DMS 273 (cell line): Measurements from ENCODE around the gene RCCD1.
A peak's percentile ranks its signal among the peaks of the same experiment; 100 is the strongest.
"Not testable (repeated sequence)": the region's sequence is repeated elsewhere in the genome, so short reads cannot be mapped to it uniquely, and the experiment has no call there.

Experiments
- DNase-seq: peaks from one replicate; lab custom pipeline; 2025; ENCODE audit not compliant: unreplicated experiment; lab: John Stamatoyannopoulos, UW

RCCD1 gene

GRCh38 chr15:90954712-90955623 is at the start of gene RCCD1:
Gene RCCD1 (plus strand): TSS chr15:90954884. CDS start chr15:90956735, 1,851 bp downstream.
- peak; percentile 95 for DNase-seq

DNA sequence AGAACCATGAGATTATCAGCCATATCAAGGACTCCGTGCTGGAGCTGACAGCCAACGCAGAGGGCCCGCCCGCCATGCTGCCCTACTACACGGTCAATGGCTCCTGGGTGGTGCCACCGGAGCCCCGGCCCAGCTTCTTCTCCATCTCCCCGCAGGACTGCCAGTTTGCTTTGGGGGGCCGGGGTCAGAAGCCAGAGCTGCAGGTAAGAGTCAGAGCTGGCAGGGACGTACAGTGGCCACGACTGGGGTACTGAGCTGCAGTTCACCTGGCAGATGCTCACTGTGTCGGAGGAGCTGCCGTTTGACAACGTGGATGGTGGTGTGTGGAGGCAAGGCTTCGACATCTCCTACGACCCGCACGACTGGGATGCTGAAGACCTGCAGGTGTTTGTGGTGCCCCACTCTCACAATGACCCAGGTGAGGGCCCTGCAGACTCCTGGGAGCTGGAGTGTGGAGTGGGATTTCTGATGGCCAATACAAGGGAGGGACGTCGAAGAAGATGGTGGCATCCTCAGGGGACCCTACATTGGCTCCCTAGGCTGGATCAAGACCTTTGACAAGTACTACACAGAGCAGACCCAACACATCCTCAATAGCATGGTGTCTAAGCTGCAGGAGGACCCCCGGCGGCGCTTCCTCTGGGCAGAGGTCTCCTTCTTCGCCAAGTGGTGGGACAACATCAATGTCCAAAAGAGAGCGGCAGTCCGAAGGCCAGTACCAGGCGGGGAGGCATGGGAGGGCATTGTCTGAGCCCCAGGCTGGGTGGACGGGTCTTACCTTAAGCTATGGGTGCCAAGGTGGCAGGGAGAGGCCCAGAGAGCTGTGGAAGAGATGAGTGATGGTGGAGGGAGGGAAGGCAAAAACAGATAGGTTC is 49.1 kb upstream of the RCCD1 start:
- no peak for DNase-seq

DNA sequence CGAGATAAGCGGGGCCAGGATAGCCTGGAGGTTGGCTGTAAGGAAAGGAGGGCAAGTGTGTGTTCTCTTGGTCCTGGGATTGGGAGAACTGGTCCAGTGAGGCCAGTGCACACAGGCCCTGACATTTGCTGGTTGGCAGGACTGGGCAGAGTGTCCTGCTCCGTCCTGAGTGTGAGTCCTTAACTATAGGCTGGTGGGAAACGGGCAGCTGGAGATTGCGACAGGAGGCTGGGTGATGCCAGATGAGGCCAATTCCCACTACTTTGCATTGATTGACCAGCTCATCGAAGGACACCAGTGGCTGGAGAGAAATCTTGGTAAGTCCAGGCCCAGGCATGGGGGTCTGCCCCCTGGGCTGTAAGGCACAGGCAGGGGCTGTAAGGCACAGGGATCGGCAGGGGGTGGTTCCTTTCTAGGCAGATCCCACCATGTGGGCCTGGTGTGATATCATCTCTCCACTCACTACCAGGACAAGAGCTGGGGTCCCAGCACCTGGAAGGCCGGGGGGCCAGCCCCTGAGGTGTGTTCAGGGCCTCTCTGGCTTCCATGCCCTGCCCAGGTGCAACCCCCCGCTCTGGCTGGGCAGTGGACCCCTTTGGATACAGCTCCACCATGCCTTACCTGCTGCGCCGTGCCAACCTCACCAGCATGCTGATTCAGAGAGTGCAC is 48.4 kb upstream of the RCCD1 start:
- DNase-seq, result no peak

DNA sequence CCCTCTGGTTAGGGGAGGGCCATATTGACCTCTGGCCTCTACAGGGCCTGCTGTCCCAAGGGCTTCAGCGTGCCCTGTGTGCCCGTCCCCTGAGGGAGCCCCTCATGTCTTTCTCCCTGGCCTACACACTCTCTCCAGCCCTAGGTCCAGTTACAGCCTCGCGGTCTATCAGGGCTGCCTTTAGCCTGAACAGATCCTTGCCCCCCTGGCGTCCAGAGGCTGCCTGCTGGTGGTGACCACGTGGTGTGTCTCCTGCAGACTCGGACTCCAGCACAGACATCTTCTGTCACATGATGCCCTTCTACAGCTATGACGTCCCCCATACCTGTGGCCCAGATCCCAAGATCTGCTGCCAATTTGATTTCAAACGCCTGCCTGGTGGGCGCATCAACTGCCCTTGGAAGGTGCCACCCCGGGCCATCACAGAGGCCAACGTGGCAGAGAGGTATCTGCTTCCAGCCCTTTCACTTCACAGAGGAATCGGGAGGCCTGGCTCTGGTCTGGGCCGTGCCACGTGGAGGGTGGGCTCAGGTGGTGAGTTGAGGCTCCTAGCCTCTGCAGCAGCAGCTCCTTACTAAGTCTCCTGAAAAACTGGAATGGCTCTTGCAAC is 47.5 kb upstream of the RCCD1 start:
- DNase-seq, result no peak

GRCh38 chr15:90907838-90908507 is 46.7 kb upstream of the RCCD1 start:
- no peak for DNase-seq

DNA sequence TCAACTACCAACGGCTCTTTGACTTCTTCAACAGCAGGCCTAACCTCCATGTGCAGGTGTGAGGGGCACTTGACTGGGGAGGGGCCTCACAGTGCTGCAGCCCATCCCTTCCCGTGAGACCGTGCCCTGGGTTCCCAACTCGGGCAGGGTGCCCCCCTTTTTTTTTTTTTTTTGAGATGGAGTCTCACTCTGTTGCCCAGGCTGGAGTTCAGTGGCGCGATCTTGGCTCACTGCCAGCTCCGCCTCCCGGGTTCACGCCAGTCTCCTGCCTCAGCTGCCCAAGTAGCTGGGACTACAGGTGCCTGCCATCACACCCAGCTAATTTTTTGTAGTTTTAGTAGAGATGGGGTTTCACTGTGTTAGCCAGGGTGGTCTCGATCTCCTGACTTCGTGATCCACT is 45.2 kb upstream of the RCCD1 start:
- not testable (repeated sequence) for DNase-seq

DNA sequence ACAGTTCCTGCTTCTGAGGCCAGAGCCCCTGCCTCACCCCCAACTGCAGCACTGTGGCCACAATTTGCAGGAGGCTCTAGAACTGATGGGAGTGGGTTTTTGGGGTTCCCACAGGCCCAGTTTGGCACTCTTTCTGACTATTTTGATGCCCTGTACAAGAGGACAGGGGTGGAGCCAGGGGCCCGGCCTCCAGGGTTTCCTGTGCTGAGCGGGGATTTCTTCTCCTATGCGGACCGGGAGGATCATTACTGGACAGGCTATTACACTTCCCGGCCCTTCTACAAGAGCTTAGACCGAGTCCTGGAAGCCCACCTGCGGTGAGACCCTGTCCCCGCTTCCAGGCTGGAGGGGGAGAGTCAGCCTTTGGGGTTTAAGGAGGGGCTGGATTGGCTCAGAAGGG is 44.7 kb upstream of the RCCD1 start:
- no peak for DNase-seq

DNA sequence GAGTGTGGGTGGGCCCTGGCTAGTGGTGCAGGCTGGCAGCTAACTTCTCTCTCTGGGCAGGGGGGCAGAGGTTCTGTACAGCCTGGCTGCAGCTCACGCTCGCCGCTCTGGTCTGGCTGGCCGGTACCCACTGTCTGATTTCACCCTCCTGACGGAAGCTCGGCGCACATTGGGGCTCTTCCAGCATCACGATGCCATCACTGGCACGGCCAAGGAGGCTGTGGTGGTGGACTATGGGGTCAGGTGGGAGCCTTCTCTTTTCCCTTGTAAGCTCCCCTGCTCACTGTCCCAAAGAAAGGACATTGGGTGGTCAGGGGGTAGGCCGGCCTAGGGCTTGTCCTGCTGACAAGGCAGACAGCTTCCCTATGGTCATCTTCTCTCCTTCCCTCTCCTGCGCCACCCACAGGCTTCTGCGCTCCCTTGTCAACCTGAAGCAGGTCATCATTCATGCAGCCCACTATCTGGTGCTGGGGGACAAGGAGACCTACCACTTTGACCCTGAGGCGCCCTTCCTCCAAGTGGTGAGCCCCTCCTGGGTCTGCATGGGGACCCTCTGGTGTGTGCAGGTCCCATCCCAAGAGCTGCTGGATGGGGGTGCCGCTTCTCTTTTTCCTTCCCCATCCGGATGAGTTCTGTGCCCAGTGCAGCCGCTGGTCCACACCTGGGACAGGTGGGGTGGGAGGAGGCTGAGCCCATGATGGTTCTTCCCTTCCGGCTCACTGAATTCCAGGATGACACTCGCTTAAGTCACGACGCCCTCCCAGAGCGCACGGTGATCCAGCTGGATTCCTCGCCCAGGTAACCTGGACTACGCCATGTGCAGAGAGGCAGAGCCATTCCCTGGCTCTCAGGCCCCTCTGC is 44.0 kb upstream of the RCCD1 start:
- DNase-seq, result no peak

DNA sequence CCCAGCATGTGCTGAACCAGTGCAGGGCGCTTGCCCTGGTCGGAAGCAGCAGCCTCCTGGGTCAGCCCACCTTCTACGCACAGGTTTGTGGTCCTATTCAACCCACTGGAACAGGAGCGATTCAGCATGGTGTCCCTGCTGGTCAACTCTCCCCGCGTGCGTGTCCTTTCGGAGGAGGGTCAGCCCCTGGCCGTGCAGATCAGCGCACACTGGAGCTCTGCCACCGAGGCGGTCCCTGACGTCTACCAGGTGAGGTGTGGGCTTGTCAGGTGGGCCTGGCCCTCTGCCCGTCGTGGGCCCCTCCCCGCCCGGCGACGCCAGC is 43.4 kb upstream of the RCCD1 start:
- no peak for DNase-seq

DNA sequence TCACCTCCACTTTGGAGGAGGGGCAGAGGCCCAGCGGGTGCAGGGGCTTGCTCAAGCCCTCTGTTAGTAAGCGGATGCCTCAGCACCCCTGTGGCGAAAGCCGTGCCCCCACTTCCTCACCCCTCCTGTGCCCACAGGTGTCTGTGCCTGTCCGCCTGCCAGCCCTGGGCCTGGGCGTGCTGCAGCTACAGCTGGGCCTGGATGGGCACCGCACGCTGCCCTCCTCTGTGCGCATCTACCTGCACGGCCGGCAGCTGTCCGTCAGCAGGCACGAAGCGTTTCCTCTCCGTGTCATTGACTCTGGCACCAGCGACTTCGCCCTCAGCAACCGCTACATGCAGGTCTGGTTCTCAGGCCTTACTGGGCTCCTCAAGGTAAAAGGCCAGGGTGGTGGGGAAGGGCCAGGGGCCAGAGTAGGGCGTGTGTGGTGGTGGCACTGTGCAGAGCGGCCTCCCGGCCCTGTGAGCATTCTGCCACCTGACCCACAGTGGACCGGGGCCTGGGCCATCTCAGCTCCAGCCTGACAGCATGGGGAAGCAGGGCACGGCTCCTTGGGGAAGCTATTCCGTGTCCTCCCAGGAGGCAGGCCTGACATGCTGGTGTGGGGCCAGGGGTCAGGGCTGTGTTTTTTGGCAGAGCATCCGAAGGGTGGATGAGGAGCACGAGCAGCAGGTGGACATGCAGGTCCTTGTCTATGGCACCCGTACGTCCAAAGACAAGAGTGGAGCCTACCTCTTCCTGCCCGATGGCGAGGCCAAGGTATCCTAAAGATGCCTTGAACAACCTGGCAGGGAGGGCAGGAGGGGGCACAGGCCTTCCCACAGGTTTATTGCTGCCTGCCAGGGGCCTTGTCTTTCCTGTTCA is 42.5 kb upstream of the RCCD1 start:
- no peak for DNase-seq

DNA sequence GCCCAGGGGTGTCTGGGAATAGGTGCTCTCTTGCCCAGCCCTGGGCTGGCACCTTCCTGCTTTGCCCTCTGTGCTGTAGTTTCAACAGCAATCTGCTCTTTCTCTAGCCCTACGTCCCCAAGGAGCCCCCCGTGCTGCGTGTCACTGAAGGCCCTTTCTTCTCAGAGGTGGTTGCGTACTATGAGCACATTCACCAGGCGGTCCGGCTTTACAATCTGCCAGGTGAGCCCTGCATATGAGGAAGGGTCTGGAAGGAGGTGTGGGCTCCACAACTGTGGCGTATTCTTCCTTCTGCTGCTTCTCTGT is 42.0 kb upstream of the RCCD1 start:
- no peak for DNase-seq

- no peak for DNase-seq
These were observed 41.2 kb upstream of the RCCD1 start for GRCh38 chr15:90913398-90913944.

DNA sequence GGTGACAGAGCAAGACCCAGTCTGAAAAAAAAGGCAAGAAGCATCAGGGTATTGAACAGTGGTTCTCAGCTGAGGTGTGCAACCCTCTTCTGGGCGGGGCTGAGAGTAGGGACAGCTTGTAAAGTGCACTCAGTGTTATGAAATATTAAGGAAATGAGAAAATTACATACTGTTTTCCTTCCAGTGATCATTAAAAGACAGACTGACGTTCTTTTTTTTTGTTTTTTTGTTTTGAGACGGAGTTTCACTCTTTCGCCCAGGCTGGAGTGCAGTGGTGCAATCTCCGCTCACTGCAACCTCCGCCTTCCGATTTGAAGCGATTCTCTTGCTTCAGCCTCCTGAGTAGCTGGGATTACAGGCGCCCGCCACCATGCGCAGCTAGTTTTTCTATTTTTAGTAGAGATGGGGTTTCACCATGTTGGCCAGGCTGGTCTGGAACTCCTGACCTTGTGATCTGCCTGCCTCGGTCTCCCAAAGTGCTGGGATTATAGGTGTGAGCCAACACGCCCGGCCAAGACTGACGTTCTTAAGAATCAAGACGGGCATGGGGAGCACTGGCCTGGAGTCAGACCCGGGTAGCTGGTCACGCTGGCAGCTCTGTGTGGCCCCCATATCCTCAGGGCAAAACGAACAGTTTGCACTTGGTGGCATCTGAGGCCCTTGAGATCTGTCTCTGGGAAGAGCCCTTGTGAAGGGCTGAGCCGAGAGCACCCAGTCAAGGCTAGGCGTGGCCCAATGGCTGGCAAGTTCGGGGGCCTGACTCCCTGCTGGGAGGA is 40.2 kb upstream of the RCCD1 start:
- peak; percentile 35 for DNase-seq

DNA sequence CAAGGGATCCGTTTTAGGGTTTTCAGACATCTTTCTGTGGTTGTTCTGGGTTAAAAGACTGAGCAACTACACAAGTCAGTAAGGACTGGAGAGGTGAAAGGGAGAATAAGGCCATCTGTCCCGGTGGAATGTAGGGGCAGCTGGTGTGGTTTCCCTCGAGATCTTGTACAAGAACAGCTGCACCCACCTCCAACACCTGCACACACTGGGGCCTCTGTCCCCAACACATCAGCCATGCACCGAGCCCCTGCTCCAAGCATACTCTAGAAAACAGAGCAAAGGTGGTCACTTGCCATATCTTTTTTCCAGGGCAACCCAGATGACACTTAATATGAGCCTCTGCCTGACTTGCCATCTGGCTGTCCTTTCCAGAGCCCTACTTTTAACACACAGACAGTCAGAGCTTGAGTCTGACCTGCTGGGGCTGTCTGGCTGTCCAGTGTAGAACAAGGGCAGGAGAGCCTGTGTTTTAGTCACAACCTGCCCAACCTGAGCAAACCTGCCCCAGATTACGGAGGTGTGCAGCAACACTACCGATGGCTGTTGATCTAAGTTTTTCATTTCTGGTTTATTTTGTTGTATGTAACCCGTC is 39.4 kb upstream of the RCCD1 start:
- peak; percentile 69 for DNase-seq

- no peak for DNase-seq
These were observed 38.8 kb upstream of the RCCD1 start for GRCh38 chr15:90915808-90916440.

DNA sequence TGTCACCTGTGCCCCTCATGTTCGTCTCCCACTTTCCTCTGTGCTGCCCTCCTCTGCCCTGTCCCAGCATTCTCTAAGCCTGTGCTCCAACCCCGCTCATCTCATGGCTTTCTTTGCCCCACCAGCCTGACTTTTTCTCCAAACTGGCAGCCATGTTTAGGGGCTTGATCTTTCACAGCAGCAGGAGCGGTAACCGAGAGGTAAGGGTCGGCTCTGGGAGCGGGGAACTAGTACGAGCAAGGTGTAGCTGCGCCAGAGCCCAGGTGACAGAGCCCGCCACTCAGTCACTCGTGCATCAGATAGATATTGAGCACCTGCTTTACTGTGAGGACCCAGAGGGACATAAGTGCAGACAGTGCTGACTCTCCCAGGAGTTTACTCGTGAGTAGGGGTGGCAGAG is 38.2 kb upstream of the RCCD1 start:
- no peak for DNase-seq

GRCh38 chr15:90917569-90917968 is 37.1 kb upstream of the RCCD1 start:
- no peak for DNase-seq
